Neuron (in vitro differentiated cells): ENCODE data around the gene KIF26B.
"Not testable (repeated sequence)": the region's sequence is repeated elsewhere in the genome, so short reads cannot be mapped to it uniquely, and the experiment has no call there.

Experiments
- H2AFZ ChIP-seq: one replicate; pipeline ENCODE4 v1.6.1; 2013; ENCODE audit warnings: low read depth, mild to moderate bottlenecking, inconsistent platforms, low read length, moderate library complexity
- H3K27me3 ChIP-seq: one replicate; pipeline ENCODE4 v1.6.1; 2013; ENCODE audit warnings: low read length; ENCODE audit not compliant: insufficient read depth
- H3K36me3 ChIP-seq: one replicate; pipeline ENCODE4 v1.6.1; 2013; ENCODE audit warnings: low read length; ENCODE audit not compliant: insufficient read depth
- H3K4me1 ChIP-seq: one replicate; pipeline ENCODE4 v1.6.1; 2013; ENCODE audit warnings: low read length; ENCODE audit not compliant: insufficient read depth
- H3K4me3 ChIP-seq: 2 replicates; pipeline ENCODE4 v1.5.1; 2013; ENCODE audit warnings: mild to moderate bottlenecking, low read length, moderate library complexity
- H3K9me3 ChIP-seq: one replicate; pipeline ENCODE4 v1.6.1; 2013; ENCODE audit warnings: low read length

Gene KIF26B

GRCh38 chr1:245383396-245384330 lies 228.9 kb downstream of the KIF26B start:
- Histone ChIP-seq H3K4me1 (no peaks in the 10 kb centered on the region), H2AFZ (no peak overlapping the region), H3K36me3 (no peaks in the 10 kb centered on the region), H3K27me3 (no peaks in the 10 kb centered on the region), H3K9me3 (no peaks in the 10 kb centered on the region), H3K4me3 (no peak overlapping the region)

GRCh38 chr1:245386297-245386971 lies 231.6 kb downstream of the KIF26B start:
- Histone ChIP-seq H2AFZ (no peak overlapping the region), H3K4me1 (no peaks in the 10 kb centered on the region), H3K4me3 (no peak overlapping the region), H3K36me3 (no peaks in the 10 kb centered on the region), H3K27me3 (no peaks in the 10 kb centered on the region), H3K9me3 (no peaks in the 10 kb centered on the region)

GRCh38 chr1:245388687-245389086 lies 233.9 kb downstream of the KIF26B start:
- Histone ChIP-seq H2AFZ (no peak overlapping the region), H3K4me1 (no peaks in the 10 kb centered on the region), H3K27me3 (no peaks in the 10 kb centered on the region), H3K36me3 (no peaks in the 10 kb centered on the region), H3K9me3 (no peaks in the 10 kb centered on the region), H3K4me3 (no peak overlapping the region)

- no peaks in the 10 kb centered on the region for H3K4me1 ChIP-seq
- H3K9me3 ChIP-seq, result no peaks in the 10 kb centered on the region
- H2AFZ ChIP-seq, result no peak overlapping the region
- no peaks in the 10 kb centered on the region for H3K36me3 ChIP-seq
- H3K4me3 ChIP-seq, result no peak overlapping the region
- no peaks in the 10 kb centered on the region for H3K27me3 ChIP-seq
These were observed 235.1 kb downstream of the KIF26B start for GRCh38 chr1:245389873-245390272.

- Histone ChIP-seq H3K4me3 (no peak overlapping the region), H3K9me3 (no peaks in the 10 kb centered on the region), H2AFZ (no peak overlapping the region), H3K36me3 (no peaks in the 10 kb centered on the region), H3K27me3 (no peaks in the 10 kb centered on the region), H3K4me1 (no peaks in the 10 kb centered on the region)
These were observed 236.2 kb downstream of the KIF26B start for GRCh38 chr1:245390975-245391374.

- H3K27me3 ChIP-seq, result no peaks in the 10 kb centered on the region
- H2AFZ ChIP-seq, result no peak overlapping the region
- H3K9me3 ChIP-seq, result no peaks in the 10 kb centered on the region
- H3K4me3 ChIP-seq, result no peak overlapping the region
- H3K4me1 ChIP-seq, result no peaks in the 10 kb centered on the region
- no peaks in the 10 kb centered on the region for H3K36me3 ChIP-seq
These were observed 238.9 kb downstream of the KIF26B start for GRCh38 chr1:245393694-245394093.

- Histone ChIP-seq H3K27me3 (no peaks in the 10 kb centered on the region), H2AFZ (no peak overlapping the region), H3K4me1 (no peaks in the 10 kb centered on the region), H3K4me3 (no peak overlapping the region), H3K9me3 (no peaks in the 10 kb centered on the region), H3K36me3 (no peaks in the 10 kb centered on the region)
These were observed 240.9 kb downstream of the KIF26B start for GRCh38 chr1:245395680-245396079.

- Histone ChIP-seq H3K36me3 (no peaks in the 10 kb centered on the region), H3K9me3 (no peaks in the 10 kb centered on the region), H3K4me1 (no peaks in the 10 kb centered on the region), H2AFZ (no peak overlapping the region), H3K27me3 (no peaks in the 10 kb centered on the region), H3K4me3 (no peak overlapping the region)
These were observed 241.8 kb downstream of the KIF26B start for GRCh38 chr1:245396615-245397014.

GRCh38 chr1:245397771-245398170 lies 243.0 kb downstream of the KIF26B start:
- Histone ChIP-seq H3K9me3 (no peaks in the 10 kb centered on the region), H3K4me1 (no peaks in the 10 kb centered on the region), H2AFZ (no peak overlapping the region), H3K4me3 (no peak overlapping the region), H3K36me3 (no peaks in the 10 kb centered on the region), H3K27me3 (no peaks in the 10 kb centered on the region)

- Histone ChIP-seq H3K4me3 (no peak overlapping the region), H3K4me1 (no peaks in the 10 kb centered on the region), H3K27me3 (no peaks in the 10 kb centered on the region)
These were observed 243.4 kb downstream of the KIF26B start for GRCh38 chr1:245398180-245398579.

GRCh38 chr1:245401881-245402587 lies 247.2 kb downstream of the KIF26B start:
- no peaks in the 10 kb centered on the region for H3K27me3 ChIP-seq
- H3K4me3 ChIP-seq, result no peak overlapping the region
- no peaks in the 10 kb centered on the region for H3K36me3 ChIP-seq
- no peaks in the 10 kb centered on the region for H3K4me1 ChIP-seq
- no peak overlapping the region for H2AFZ ChIP-seq
- no peaks in the 10 kb centered on the region for H3K9me3 ChIP-seq

More at GRCh38 chr1:245398180-245398579, 243.4 kb downstream of the KIF26B start:
- H2AFZ ChIP-seq, result no peak overlapping the region
- H3K36me3 ChIP-seq, result no peaks in the 10 kb centered on the region
- H3K9me3 ChIP-seq, result no peaks in the 10 kb centered on the region

GRCh38 chr1:245402998-245403397 lies 248.2 kb downstream of the KIF26B start:
- H2AFZ ChIP-seq, H3K36me3 ChIP-seq, H3K4me1 ChIP-seq, H3K4me3 ChIP-seq, H3K9me3 ChIP-seq, H3K27me3 ChIP-seq: not testable (repeated sequence)

GRCh38 chr1:245404527-245404926 lies 249.7 kb downstream of the KIF26B start:
- H3K36me3 ChIP-seq, result no peaks in the 10 kb centered on the region
- no peak overlapping the region for H3K4me3 ChIP-seq
- H3K27me3 ChIP-seq, result no peaks in the 10 kb centered on the region
- H2AFZ ChIP-seq, result no peak overlapping the region
- no peaks in the 10 kb centered on the region for H3K4me1 ChIP-seq
- H3K9me3 ChIP-seq, result no peaks in the 10 kb centered on the region
